ACC112 (cell line): Measurements from ENCODE around the gene NANOS3.
"Not testable (repeated sequence)": the region's sequence is repeated elsewhere in the genome, so short reads cannot be mapped to it uniquely, and the experiment has no call there.

Experiments
- H2AFZ ChIP-seq: fragments of 200-600 bp; sonication (generic); one replicate; pipeline ENCODE4 v1.6.0; 2017; ENCODE audit warnings: antibody characterized with exemption, low read length; ENCODE audit not compliant: unreplicated experiment
- H3K27ac ChIP-seq: fragments of 200-600 bp; sonication (generic); 2 replicates; pipeline ENCODE4 v1.5.1; 2014; ENCODE audit warnings: low read depth, mild to moderate bottlenecking, antibody characterized with exemption, low read length, moderate library complexity
- H3K27me3 ChIP-seq: fragments of 200-600 bp; sonication (generic); 2 replicates; pipeline ENCODE4 v1.6.1; 2014; ENCODE audit warnings: mild to moderate bottlenecking, antibody characterized with exemption, low read length, moderate library complexity, mixed read lengths; ENCODE audit not compliant: insufficient read depth
- H3K36me3 ChIP-seq: fragments of 200-600 bp; sonication (generic); 2 replicates; pipeline ENCODE4 v1.6.1; 2016; ENCODE audit warnings: mild to moderate bottlenecking, antibody characterized with exemption, low read length, moderate library complexity, mixed read lengths; ENCODE audit not compliant: insufficient read depth
- H3K4me1 ChIP-seq: fragments of 200-600 bp; sonication (generic); one replicate; pipeline ENCODE4 v1.6.1; 2016; ENCODE audit warnings: low read length, mixed read lengths; ENCODE audit not compliant: insufficient read depth, unreplicated experiment, control insufficient read depth
- H3K4me3 ChIP-seq: fragments of 200-600 bp; sonication (generic); 2 replicates; pipeline ENCODE4 v1.5.1; 2014; ENCODE audit warnings: mild to moderate bottlenecking, low read depth, low read length
- H3K79me2 ChIP-seq: fragments of 200-600 bp; sonication (generic); one replicate; pipeline ENCODE4 v1.6.0; 2016; ENCODE audit warnings: low read length; ENCODE audit not compliant: control insufficient read depth, unreplicated experiment, insufficient read depth

Gene NANOS3

GRCh38 chr19:13844130-13844631, 32.8 kb upstream of the NANOS3 start:
- peak overlapping the region; percentile 100 for H3K27ac ChIP-seq

GRCh38 chr19:13846557-13847406, 30.2 kb upstream of the NANOS3 start:
- Histone ChIP-seq H2AFZ (no peak overlapping the region), H3K79me2 (peaks cover 14% of the 10 kb centered on the region), H3K4me3 (peak overlapping the region; percentile 76), H3K27me3 (no peaks in the 10 kb centered on the region), H3K36me3 (0 out of 2 replicates have a peak, but pooled peaks cover 2% of the 10 kb centered on the region), H3K4me1 (peaks cover 46% of the 10 kb centered on the region), H3K27ac (peak overlapping the region; percentile 99)

More at GRCh38 chr19:13844130-13844631, 32.8 kb upstream of the NANOS3 start:
- no peak overlapping the region for H2AFZ ChIP-seq
- peak overlapping the region; percentile 78 for H3K4me3 ChIP-seq
- H3K79me2 ChIP-seq: peaks cover 40% of the 10 kb centered on the region
- peaks cover 13% of the 10 kb centered on the region; the same call in 1 of the 2 replicates for H3K36me3 ChIP-seq
- peaks cover 30% of the 10 kb centered on the region for H3K4me1 ChIP-seq
- H3K27me3 ChIP-seq: no peaks in the 10 kb centered on the region

- Histone ChIP-seq H3K4me3 (peak overlapping the region; percentile 76), H3K27ac (peak overlapping the region; percentile 99), H3K36me3 (no peaks in the 10 kb centered on the region), H2AFZ (no peak overlapping the region), H3K79me2 (peaks cover 6% of the 10 kb centered on the region), H3K27me3 (no peaks in the 10 kb centered on the region), H3K4me1 (peaks cover 51% of the 10 kb centered on the region)
Observed at GRCh38 chr19:13847407-13848339, 29.3 kb upstream of the NANOS3 start.

GRCh38 chr19:13848340-13848677, 28.6 kb upstream of the NANOS3 start:
- Histone ChIP-seq H3K27ac (peak overlapping the region; percentile 99), H3K36me3 (no peaks in the 10 kb centered on the region), H3K79me2 (peaks cover under 1% of the 10 kb centered on the region), H3K4me3 (no peak overlapping the region), H3K4me1 (peaks cover 49% of the 10 kb centered on the region), H2AFZ (no peak overlapping the region), H3K27me3 (no peaks in the 10 kb centered on the region)

- H3K36me3 ChIP-seq: no peaks in the 10 kb centered on the region
- H3K27me3 ChIP-seq: no peaks in the 10 kb centered on the region
- H2AFZ ChIP-seq: no peak overlapping the region
- peak overlapping the region; percentile 99 for H3K27ac ChIP-seq
- H3K4me3 ChIP-seq: no peak overlapping the region
- no peaks in the 10 kb centered on the region for H3K79me2 ChIP-seq
- H3K4me1 ChIP-seq: peaks cover 45% of the 10 kb centered on the region
Observed at GRCh38 chr19:13848798-13849676, 27.9 kb upstream of the NANOS3 start.

- Histone ChIP-seq H3K4me1 (peaks cover 42% of the 10 kb centered on the region), H3K79me2 (no peaks in the 10 kb centered on the region), H3K4me3 (peak overlapping the region; percentile 74), H3K27me3 (no peaks in the 10 kb centered on the region), H2AFZ (peak overlapping the region; percentile 50), H3K27ac (peak overlapping the region; percentile 100), H3K36me3 (no peaks in the 10 kb centered on the region)
Observed at GRCh38 chr19:13849991-13850909, 26.7 kb upstream of the NANOS3 start.

- H3K4me3 ChIP-seq: peak overlapping the region; percentile 74
Observed at GRCh38 chr19:13850910-13851733, 25.8 kb upstream of the NANOS3 start.

GRCh38 chr19:13851734-13852114, 25.2 kb upstream of the NANOS3 start:
- Histone ChIP-seq H3K4me1 (peaks cover 37% of the 10 kb centered on the region), H2AFZ (peak overlapping the region; percentile 25), H3K4me3 (peak overlapping the region; percentile 74; the same call in 1 of the 2 replicates), H3K27ac (peak overlapping the region; percentile 100)
- H3K79me2 ChIP-seq, H3K36me3 ChIP-seq, H3K27me3 ChIP-seq: not testable (repeated sequence)

More at GRCh38 chr19:13850910-13851733, 25.8 kb upstream of the NANOS3 start:
- Histone ChIP-seq H3K36me3 (no peaks in the 10 kb centered on the region), H3K4me1 (peaks cover 42% of the 10 kb centered on the region), H3K79me2 (no peaks in the 10 kb centered on the region), H3K27ac (peak overlapping the region; percentile 100), H3K27me3 (no peaks in the 10 kb centered on the region), H2AFZ (peak overlapping the region; percentile 25)
